Measurements from ENCODE around the gene MORN5. TPM values are rescaled to one million over a fixed set of nuclear protein-coding genes. Genes with fewer than 3 reads are reported as not detected.

The MORN5 gene
- total RNA-seq, 1 experiment from 2014 or later = not detected

DNA sequence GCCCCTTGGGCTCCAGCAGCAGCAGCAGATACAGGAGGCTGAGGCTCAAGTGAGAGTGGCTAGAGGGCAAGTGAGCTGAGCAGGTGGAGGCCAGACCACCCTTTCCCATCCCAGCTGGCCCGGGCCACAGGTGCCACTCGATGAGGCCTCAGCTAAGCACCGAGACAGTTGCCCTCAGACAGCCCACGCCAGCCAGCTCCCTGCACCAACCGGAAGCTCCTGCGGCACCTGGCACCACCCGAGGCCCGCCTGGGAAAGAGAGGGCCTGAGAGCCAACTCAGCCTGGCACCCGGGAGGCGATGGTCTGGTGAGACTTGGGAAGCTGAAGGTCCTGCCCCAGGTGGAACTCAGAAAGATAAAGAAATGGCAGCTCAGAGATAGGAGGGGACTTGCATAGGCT is 38.3 kb upstream of the MORN5 start:
- ChIA-PET CTCF (interaction anchor here (0.5 to 1.4 kb wide), 2 partner anchors 22 to 338 kb away, joined by 4 to 11 read pairs; no protein-coding TSS in a partner anchor), POLR2A (no interaction called here)
- in situ Hi-C loops (cut with HindIII; ENCODE audit: low pct_unique_long_range_greater_than_20kb, low sequenced_read_pairs) = no loop called here
- BruUV-seq (replicated peaks) = no TSS peak
- no peak for DNase-seq (ENCODE audit: low read depth, low spot score)
- no peaks in the 10 kb centered on the region for H3K36me3 ChIP-seq (ENCODE audit: control insufficient read depth, insufficient read depth, low read length)
- no peaks in the 10 kb centered on the region for H3K27me3 ChIP-seq (ENCODE audit: control insufficient read depth, insufficient read depth, low read length)
- no peaks in the 10 kb centered on the region; the same call in 1 of the 2 replicates for H3K4me1 ChIP-seq (ENCODE audit: control insufficient read depth, insufficient read depth, low read length)
- H3K27ac ChIP-seq (ENCODE audit: low read length) = no peak overlapping the region
- ATAC-seq = no peak
- no peak overlapping the region for H3K4me3 ChIP-seq (ENCODE audit: low read depth in 2 of 2, low read length in 2 of 2)
- intact Hi-C loops (cut with micrococcal nuclease; ENCODE audit: unreplicated experiment) = loop anchor here (10.0 kb wide), 1 partner anchor 693 kb away; no protein-coding TSS in a partner anchor
- TF ChIP-seq POLR2AphosphoS5 (IDR thresholded peaks at IDR 0.05; ENCODE audit: low read depth, low read length) (no peak), SIN3A (IDR thresholded peaks at IDR 0.05; ENCODE audit: borderline replicate concordance, insufficient read depth, low read depth, low read length) (no peak), REST (IDR thresholded peaks at IDR 0.05; ENCODE audit: insufficient read depth in 1 of 2, low read depth in 2 of 2, low read length in 1 of 2) (no peak), TCF7L2 (IDR thresholded peaks at IDR 0.05; ENCODE audit: low read depth, low read length) (no peak)
- TF ChIP-seq, protein P1, sequence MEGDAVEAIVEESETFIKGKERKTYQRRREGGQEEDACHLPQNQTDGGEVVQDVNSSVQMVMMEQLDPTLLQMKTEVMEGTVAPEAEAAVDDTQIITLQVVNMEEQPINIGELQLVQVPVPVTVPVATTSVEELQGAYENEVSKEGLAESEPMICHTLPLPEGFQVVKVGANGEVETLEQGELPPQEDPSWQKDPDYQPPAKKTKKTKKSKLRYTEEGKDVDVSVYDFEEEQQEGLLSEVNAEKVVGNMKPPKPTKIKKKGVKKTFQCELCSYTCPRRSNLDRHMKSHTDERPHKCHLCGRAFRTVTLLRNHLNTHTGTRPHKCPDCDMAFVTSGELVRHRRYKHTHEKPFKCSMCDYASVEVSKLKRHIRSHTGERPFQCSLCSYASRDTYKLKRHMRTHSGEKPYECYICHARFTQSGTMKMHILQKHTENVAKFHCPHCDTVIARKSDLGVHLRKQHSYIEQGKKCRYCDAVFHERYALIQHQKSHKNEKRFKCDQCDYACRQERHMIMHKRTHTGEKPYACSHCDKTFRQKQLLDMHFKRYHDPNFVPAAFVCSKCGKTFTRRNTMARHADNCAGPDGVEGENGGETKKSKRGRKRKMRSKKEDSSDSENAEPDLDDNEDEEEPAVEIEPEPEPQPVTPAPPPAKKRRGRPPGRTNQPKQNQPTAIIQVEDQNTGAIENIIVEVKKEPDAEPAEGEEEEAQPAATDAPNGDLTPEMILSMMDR (IDR thresholded peaks at IDR 0.05) = no peak
- H3K9me3 ChIP-seq (ENCODE audit: control insufficient read depth, insufficient read depth, low read depth, low read length) = no peaks in the 10 kb centered on the region

- Histone ChIP-seq H3K4me1 (ENCODE audit: control insufficient read depth, insufficient read depth, low read length) (no peaks in the 10 kb centered on the region; the same call in 1 of the 2 replicates), H3K27ac (ENCODE audit: low read length) (no peak overlapping the region), H3K27me3 (ENCODE audit: control insufficient read depth, insufficient read depth, low read length) (no peaks in the 10 kb centered on the region), H3K9me3 (ENCODE audit: control insufficient read depth, insufficient read depth, low read depth, low read length) (no peaks in the 10 kb centered on the region), H3K4me3 (ENCODE audit: low read depth in 2 of 2, low read length in 2 of 2) (no peak overlapping the region), H3K36me3 (ENCODE audit: control insufficient read depth, insufficient read depth, low read length) (no peaks in the 10 kb centered on the region)
- CTCF ChIA-PET = interaction anchor here (1.4 to 4.3 kb wide), 2 partner anchors 22 to 23 kb away, joined by 11 to 33 read pairs; no protein-coding TSS in a partner anchor
- in situ Hi-C loops (cut with HindIII; ENCODE audit: low pct_unique_long_range_greater_than_20kb, low sequenced_read_pairs) = no loop called here
- TF ChIP-seq REST (IDR thresholded peaks at IDR 0.05; ENCODE audit: insufficient read depth in 1 of 2, low read depth in 2 of 2, low read length in 1 of 2) = no peak
- no peak for TF ChIP-seq SIN3A (IDR thresholded peaks at IDR 0.05; ENCODE audit: borderline replicate concordance, insufficient read depth, low read depth, low read length)
- TF ChIP-seq POLR2AphosphoS5 (IDR thresholded peaks at IDR 0.05; ENCODE audit: low read depth, low read length) = no peak
- TF ChIP-seq, protein P1 (IDR thresholded peaks at IDR 0.05) = no peak
- no peak for TF ChIP-seq TCF7L2 (IDR thresholded peaks at IDR 0.05; ENCODE audit: low read depth, low read length)
- ATAC-seq (no peak), DNase-seq (ENCODE audit: low read depth, low spot score) (no peak)
- POLR2A ChIA-PET = no interaction called here
- intact Hi-C loops (cut with micrococcal nuclease; ENCODE audit: unreplicated experiment) = loop anchor here (2.0 to 10.0 kb wide), 2 partner anchors 23 to 693 kb away; no protein-coding TSS in a partner anchor
- no TSS peak for BruUV-seq (replicated peaks)
Measured at GRCh38 chr9:122121931-122122330, 37.8 kb upstream of the MORN5 start.

All from Panc1 (cell line).